Stimulated activated naive CD8-positive, alpha-beta T cell treated with anti-CD3 and anti-CD28 coated beads, Interleukin-15, Interleukin-2, amounts not matched to agents 100 ng/mL and 50 ng/mL, for 24 hours (primary cell): Measurements from ENCODE around the gene C9.
"Not testable (repeated sequence)": the region's sequence is repeated elsewhere in the genome, so short reads cannot be mapped to it uniquely, and the experiment has no call there.

Experiments used
- H3K27ac Mint-ChIP-seq: one replicate; pipeline ENCODE4 v1.8.0; 2021; ENCODE audit warnings: mild to moderate bottlenecking, mixed read lengths
- H3K27me3 Mint-ChIP-seq: one replicate; pipeline ENCODE4 v1.8.0; 2021; ENCODE audit warnings: mixed read lengths
- H3K36me3 Mint-ChIP-seq: one replicate; pipeline ENCODE4 v1.8.0; 2021; ENCODE audit warnings: low read depth, mixed read lengths
- H3K4me1 Mint-ChIP-seq: one replicate; pipeline ENCODE4 v1.8.0; 2021; ENCODE audit warnings: low read depth, mixed read lengths
- H3K4me3 Mint-ChIP-seq: one replicate; pipeline ENCODE4 v1.8.0; 2021; ENCODE audit warnings: mild to moderate bottlenecking, mixed read lengths
- H3K9me3 Mint-ChIP-seq: one replicate; pipeline ENCODE4 v1.8.0; 2021; ENCODE audit warnings: mixed read lengths

C9 gene

DNA sequence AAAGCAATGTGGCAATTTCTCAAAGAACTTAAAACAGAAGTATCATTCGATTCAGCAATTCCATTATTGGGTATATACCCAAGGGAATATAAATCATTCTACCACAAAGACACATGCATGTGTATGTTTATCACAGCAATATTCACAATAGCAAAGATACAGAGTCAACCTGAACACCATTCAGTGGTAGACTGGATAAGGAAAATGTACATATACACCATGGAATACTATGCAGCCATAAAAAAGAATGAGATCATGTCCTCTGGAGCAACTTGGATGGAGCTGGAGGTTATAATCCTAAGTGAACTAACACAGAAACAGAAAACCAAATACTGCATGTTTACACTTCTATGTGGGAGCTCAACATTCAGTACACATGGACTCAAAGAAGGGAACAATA, 123.5 kb downstream of the C9 start:
- H3K4me1 Mint-ChIP-seq, result peaks cover 10% of the 10 kb centered on the region
- H3K36me3 Mint-ChIP-seq, result no peaks in the 10 kb centered on the region

DNA sequence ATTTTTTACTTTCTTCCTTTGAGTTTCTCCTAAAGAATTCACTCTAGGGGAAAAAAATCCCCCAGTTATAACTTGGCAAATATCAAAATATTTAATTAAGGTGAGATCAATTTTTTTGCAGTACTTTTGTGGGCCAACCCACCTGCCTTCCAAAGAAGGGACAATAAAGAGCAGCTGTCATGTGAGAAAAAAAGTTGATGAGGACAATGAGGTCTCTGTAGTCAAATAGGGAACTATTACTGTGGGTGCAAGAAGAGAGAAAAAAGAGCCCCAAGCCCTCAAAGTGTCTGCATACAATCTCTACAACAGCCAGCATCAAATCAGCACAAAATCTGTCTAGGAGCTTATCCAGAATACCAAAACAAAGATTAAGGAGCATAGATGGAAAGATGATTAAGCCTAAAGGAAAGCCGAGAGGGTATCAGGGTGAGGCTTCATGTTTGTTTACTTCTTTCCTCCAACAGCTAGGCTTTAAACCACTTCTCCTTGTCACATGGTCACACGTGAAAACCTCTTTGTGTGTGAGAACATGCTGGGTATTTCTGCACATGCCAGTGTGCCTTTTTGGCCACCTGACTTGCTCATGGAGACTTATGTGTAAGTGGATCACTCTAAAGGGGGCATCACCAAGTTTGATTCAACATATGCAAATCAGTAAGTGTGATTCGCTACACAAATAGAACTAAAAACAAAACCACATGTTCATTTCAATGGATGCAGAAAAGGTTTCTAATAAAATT, 125.8 kb downstream of the C9 start:
- no peaks in the 10 kb centered on the region for H3K36me3 Mint-ChIP-seq
- no peaks in the 10 kb centered on the region for H3K27me3 Mint-ChIP-seq
- H3K4me1 Mint-ChIP-seq, result peaks cover 10% of the 10 kb centered on the region
- H3K27ac Mint-ChIP-seq, result no peak overlapping the region
- H3K4me3 Mint-ChIP-seq, result no peak overlapping the region
- peaks cover 9% of the 10 kb centered on the region for H3K9me3 Mint-ChIP-seq

More for the DNA sequence above, 123.5 kb downstream of the C9 start:
- Mint-ChIP-seq H3K27ac (no peak overlapping the region), H3K9me3 (peaks cover 9% of the 10 kb centered on the region), H3K4me3 (no peak overlapping the region), H3K27me3 (no peaks in the 10 kb centered on the region)

DNA sequence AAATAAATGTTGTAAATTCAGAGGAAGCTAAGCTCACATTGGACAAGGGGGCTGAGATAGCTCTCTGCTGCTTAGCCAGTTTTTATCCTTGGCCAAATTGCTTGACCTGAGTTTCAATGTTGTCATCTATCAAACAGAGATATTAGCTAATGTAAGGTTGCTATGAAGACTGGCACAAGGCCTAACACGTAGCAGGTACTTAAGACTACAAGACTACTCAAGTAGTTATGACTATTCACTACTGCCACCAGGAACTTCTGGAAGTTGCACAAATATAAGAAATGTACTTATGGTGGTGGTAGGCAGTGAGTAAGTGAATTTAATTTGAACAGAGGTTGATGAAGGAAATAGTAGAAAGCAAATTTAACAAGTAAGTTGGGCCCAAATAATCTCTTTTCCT, 127.6 kb downstream of the C9 start:
- Mint-ChIP-seq H3K36me3 (no peaks in the 10 kb centered on the region), H3K4me1 (peaks cover 16% of the 10 kb centered on the region), H3K9me3 (peaks cover 9% of the 10 kb centered on the region), H3K27me3 (no peaks in the 10 kb centered on the region), H3K4me3 (no peak overlapping the region), H3K27ac (no peak overlapping the region)

DNA sequence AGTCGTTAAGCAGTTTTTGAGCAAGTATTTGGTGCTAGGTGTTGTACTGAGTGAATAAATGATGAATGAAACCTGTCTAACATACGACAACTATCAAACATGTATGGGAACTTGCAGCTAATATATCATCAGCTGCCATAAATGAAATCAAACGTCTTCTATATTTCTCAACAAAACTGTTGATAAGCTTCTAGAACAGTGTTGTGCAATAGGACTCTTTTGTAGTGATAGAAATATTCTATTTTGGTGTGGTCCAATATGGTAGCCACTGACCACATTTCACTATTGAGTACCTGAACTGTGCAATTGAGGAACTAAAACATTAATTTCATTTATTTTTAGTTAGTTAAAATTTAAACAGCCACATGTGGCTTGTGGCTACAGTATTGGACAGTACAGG, 128.6 kb downstream of the C9 start:
- H3K4me3 Mint-ChIP-seq, result no peak overlapping the region
- H3K27ac Mint-ChIP-seq, result no peak overlapping the region
- H3K4me1 Mint-ChIP-seq, result peaks cover 26% of the 10 kb centered on the region
- H3K36me3 Mint-ChIP-seq, result no peaks in the 10 kb centered on the region
- no peaks in the 10 kb centered on the region for H3K27me3 Mint-ChIP-seq
- peaks cover 5% of the 10 kb centered on the region for H3K9me3 Mint-ChIP-seq

DNA sequence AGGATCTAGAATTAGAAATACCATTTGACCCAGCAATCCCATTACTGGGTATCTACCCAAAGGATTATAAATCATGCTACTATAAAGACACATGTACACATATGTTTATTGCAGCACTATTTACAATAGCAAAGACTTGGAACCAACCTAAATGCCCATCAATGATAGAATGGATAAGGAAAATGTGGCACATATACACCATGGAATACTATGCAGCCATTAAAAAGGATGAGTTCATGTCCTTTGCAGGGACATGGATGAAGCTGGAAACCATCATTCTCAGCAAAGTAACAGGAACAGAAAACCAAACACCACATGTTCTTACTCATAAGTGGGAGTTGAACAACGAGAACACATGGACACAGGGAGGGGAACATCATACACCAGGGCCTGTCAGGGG, 129.8 kb downstream of the C9 start:
- H3K4me3 Mint-ChIP-seq, H3K27me3 Mint-ChIP-seq, H3K27ac Mint-ChIP-seq, H3K9me3 Mint-ChIP-seq, H3K36me3 Mint-ChIP-seq: not testable (repeated sequence)
- peaks cover 26% of the 10 kb centered on the region for H3K4me1 Mint-ChIP-seq
